GM18867 (cell line): ENCODE data around the gene CENPN.

Experiments used
- ATAC-seq: cut with Tn5 transposase; IDR thresholded peaks from one replicate; pipeline ENCODE4 v1.9.1; 2021; ENCODE audit warnings: mild to moderate bottlenecking, moderate library complexity; ENCODE audit not compliant: unreplicated experiment

The CENPN gene

DNA sequence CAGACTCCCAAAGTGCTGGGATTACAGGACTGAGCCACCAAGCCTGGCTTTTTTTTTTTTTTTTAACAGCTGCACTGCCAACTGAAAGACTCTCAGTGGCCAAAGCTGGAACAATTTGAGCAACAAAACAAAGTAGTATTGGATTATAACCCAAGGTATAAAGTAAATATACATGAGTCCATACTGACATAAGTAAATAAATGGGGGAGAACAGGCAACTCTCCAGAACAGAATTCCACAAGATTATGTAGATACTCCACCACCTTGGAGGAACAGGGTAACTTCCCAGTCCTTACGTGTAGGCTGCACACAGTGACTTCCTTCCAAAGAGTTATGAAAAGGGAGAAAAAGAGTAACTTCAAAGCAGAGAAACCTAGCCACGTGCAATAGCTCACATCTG lies 16.0 kb upstream of the CENPN start:
- no peak for ATAC-seq

DNA sequence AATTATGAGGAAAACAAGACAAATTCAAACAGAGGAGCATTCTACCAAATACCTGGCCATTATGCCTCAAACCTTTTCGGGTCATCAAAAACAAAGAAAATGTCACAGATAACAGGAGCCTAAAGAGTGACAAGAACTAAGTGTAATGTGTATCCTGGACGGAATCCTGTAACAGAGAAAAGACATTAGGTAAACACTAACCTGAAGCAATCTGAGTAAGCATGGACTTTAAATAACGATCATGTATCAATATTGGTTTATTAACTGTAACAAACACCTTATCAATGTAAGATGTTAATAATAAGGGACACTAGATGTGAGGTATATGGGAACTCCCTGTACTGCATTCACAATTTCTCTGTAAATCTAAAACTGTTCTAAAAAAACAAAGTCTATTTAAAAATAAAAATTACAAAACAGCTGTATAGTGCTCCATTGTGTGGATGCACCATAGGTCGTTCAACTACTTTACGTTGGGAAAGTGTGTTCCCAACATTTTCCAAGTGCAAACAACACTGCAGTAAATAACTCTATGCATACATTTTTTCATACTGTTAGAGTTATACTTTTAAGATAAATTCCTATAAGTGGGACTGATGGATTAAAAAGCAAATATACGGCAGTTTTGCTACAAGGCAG lies 15.1 kb upstream of the CENPN start:
- no peak for ATAC-seq

DNA sequence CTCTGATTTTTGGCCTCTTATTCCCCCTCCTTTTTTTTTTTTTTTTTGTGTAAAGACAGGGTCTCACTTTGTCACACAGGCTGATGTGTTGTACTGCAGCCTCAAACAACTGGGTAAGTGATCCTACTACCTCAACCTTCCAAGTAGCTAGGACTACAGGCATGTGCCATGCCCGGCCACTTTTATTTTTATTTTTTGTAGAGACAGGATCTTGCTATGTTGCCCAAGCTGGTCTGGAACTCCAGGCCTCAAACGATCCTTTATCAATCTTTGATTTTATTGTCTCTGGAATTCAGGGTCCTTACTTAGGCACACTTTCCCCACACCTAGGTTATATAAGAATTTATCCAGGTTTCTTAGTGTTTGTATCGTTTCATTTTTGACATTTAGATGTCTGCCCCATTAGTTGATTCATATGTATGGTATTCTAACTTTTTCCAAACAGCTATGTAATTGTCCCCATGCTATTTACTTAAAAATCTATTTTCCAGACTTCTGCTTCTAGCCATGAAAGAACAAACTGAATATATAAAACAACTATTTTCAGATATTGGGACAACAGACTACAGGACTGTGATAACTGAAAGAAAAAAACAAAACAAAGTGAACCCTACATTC lies 14.2 kb upstream of the CENPN start:
- no peak for ATAC-seq

DNA sequence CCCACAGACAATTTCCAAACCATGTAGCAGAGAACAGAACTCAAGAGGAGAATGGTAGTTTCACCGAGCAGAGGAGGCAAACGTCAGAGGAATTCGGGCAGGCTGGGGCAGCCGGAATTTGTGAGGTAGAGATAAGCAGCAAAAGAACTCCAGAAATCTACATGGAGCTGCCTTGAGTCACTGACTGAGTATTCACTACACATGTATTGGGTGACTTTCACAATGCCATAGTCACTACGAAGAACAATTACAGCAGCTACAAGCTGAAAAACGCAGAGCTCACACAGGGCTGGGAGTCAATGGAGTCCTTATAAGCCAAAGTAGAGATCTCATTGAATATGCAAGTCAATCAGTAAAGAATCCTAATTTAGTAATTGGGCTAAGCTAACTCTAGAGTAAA lies 13.7 kb upstream of the CENPN start:
- ATAC-seq: no peak

DNA sequence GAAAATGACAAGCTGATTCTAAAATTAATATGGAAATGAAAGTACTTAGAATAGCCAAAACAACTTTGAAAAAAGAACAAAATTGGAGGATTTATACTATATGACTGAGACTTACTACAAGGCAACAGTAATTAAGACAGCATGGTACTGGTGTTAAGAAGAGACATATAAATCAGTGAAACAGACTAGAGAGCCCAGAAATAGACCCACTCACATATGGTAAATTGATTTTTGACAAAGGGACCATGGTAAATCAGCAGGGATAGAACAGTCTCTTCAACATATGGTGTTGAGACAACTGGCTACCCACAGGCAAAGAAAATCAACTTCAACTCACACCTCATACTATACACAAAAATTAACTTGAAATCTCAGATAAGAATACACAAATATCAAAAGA lies 13.2 kb upstream of the CENPN start:
- ATAC-seq: no peak

DNA sequence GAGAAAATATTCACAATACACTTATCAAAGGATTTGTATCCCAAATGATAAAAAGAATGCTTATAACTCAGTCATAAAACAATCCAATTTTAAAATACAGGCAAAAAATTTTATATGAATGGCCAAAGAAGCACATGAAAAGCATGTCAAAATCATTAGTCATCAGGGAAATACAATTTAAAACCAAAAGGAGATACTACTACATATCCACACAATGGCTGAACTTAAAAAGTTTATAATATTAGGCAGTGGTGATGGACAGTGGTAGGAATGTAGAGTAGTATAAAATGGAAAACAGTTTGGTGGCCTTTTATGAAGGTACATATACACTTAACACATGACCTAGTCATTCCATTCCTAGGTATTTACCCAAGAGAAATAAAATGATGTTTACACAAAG lies 12.6 kb upstream of the CENPN start:
- ATAC-seq: no peak

DNA sequence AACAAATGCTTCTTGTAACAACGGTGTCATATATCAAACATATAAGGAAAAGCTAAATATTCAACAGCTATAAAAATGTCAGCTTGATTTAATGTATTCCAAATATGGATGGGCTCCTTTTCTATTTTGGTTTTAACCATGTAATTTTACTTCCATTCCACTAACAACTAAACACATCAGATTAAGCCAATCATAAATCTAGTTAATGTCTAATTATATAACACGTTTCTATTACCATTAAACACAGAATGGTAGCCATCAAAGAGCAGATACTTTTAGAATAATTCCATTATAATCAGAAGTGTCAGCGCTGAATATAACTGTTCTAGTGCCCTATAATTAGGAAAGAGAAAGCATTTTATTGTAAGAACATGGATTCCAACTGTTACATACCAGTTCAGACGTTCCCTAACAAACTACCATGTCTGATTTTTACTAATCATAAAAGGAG lies 10.3 kb upstream of the CENPN start:
- ATAC-seq: peak; percentile 25

DNA sequence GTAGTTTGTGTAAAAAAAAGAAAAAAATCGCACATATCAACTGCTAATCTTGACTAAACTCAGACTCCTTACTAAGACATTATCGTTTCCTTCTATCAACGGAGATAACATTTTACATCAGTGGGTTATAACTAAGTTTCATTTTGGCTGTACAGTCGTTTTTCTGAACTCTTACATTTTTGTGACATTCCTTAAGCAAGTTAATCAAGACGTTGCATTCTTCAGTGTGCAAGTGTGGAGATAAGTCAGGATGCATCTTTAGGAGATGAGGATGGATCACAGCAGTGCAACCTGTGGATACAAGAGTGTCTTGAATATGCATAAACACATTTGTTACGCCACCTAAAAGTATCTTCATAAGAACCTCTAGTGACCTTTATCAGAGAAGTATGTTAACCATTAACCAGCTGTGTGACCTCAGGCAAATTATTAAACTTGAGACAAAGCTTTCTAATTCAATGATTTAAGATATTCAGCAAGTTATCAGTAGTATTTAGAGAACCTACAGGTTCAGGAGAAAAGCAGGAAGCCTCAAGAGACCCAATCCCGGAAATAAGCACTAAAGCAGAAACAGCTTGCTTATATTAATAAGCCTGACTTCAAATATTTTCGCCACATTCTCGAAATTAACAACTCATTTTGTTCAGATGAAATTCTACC lies 9.7 kb upstream of the CENPN start:
- ATAC-seq: peak; percentile 59

DNA sequence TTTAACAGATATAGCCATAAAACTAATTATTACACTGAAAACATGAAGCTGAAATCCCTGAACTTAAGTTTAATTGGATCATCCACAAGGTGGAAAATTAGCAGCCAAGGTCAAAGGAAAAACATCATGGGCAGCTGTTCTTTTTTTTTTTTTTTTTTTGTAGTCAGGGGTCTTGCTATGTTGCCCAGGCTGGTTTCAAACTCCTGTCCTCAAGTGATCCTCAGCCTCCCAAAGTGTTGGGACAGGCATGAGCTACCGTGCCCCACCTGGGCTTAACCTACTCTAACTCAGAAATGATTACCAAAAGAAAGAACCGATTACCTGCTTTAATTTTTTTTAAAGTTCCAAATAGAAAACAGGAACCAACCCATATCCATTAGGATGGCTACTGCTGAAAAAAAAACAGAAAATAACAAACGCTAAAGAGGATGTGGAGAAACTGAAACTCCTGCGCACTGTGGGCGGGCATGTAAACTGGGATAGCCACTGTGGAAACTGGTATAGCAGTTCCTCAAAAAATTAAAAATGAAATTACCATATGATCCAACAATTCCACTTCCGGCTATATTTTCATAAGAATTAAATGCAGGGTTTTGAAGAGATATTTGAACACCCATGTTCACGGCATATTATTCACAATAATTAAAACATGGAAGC lies 8.9 kb upstream of the CENPN start:
- no peak for ATAC-seq

DNA sequence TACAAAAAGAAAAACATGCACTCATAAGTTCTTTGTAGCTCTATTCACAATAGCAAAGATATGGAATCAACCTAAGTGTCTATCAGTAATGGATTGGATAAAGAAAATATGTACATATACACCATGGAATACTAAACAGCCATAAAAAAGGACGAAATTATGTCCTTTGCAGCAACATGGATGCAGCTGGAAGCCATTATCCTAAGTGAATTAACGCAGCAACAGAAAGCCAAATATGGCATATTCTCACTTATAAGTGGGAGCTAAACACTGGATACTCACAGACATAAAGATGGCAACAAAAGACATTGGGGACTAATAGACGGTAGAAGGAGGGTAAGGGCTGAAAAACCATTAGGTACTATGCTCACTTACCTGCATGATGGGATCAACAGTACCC lies 6.1 kb upstream of the CENPN start:
- ATAC-seq: no peak

DNA sequence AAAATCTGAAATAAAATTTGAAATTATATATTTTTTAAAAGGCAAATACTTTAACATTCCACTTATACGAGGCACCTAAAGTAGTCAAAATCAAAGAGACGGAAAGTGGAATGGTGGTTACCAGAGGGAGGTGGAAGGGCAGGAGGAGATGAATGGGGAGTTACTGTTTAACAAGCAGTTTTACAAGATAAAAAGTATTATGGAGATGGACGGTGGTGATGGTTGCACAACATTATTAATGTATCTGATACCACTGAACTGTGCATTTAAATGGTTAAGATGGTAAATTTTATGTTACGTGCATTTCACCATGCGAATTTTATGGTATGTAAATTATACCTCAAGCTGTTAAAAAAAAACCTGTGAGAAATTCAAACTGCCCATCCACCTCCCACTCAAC lies 5.7 kb upstream of the CENPN start:
- no peak for ATAC-seq

DNA sequence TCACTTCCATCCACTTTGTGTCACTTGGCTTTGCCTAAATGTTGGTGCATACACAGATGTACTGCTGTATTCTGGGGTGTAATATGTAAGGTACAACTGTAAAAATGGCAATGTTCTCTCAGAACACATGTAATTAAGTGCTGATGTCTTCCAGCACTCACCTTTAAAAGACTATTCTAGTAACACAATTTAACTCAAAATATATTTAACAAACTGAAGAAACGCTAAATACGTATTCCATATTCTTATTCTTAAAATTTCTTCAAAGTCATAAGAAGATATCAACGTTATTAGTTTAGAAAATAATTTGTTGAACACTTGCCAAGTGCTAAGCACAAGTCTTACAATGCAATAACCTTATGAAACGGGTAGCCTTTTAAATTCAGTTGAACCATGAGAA lies 4.0 kb upstream of the CENPN start:
- ATAC-seq: no peak

DNA sequence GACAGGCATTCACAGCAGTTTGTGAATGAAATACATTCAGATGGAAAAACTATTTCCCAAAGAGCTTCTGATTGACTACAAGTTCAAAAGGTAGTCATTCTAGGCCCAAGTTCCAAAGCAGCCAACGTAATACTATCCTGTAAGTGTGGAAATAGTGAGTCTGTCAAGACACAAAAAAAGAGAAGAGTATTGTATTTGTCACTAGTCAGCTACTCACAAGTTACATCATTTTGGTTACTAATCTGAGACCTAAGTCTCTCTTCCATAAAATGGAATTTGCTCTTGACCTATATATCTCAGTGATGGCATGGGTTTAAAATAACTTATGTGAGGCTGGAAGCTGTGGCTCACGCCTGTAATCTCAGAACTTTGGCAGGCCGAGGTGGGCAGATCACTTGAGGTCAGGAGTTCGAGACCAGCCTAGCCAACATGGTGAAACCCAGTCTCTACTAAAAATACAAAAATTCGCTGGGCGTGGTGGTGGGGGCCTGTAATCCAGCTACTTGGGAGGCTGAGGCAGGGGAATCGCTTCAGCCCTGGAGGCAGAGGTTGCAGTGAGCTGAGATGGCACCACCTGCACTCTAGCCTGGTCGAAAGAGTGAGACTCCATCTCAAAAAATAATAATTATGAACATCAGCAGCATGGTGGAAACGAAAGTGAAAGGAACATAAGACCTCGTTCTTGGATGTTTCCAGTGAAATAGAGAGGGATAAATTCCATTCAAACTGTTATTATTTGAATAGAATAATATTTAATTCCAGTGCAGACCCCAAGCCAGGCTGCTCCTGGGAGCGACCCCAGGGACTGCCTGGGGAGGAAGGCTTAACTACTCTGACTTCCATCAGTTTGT lies 3.2 kb upstream of the CENPN start:
- no peak for ATAC-seq

DNA sequence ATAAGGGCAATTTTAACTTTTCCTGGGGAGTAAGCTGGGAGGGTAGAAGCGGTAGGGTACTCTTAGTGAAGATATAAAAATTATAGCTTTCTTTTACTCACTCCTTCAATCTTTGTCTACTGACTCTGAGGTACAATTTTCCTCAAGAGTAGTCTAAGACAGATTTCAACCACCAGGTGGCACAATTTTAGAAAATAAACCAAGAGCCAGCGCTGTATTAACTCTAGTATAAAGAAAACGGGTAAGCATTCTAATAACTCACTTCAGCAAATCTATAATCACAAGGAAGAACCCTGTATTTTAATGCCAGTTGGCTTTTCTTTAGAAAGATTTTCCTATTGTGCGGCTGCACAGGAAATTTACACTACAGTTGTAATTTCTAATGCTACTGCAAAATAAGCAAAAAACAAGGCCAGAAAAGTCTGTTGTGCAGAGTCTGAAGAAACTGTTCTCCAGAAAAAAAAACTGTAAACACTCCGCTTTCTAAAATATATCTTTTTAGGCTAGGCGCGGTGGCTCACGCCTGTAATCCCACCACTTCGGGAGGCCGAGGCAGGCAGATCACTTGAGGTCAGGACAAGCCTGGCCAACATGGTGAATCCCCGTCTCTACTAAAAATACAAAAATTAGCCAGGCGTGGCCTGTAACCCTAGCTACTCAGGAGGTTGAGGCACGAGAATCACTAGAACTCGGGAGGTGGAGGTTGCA lies 2.2 kb upstream of the CENPN start:
- ATAC-seq: no peak

DNA sequence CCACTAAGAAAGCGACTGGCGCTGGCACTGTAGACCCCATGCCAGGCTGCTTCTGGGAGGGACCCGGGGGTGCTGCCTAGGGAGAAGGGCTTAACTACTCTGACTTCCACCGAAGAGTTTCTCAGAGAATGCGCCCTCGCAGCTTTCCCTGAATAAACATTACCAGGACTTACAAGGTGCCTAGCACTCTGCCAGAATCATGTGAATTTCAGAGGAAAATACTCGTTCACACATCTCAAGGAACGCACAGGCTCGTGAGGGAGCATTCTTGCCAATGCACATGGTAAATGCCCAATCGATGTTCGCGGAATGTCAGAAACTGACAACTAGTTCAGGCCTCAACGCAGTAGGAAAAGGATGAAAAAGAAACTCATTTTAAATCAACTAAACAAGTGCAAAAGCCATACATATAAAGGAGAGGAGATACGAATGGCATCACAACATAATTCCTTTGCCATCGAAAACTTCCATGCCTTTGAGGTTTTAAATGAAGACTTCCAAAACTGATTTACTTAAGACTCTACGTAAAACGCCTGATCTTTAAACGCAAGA lies 1.3 kb upstream of the CENPN start:
- no peak for ATAC-seq

DNA sequence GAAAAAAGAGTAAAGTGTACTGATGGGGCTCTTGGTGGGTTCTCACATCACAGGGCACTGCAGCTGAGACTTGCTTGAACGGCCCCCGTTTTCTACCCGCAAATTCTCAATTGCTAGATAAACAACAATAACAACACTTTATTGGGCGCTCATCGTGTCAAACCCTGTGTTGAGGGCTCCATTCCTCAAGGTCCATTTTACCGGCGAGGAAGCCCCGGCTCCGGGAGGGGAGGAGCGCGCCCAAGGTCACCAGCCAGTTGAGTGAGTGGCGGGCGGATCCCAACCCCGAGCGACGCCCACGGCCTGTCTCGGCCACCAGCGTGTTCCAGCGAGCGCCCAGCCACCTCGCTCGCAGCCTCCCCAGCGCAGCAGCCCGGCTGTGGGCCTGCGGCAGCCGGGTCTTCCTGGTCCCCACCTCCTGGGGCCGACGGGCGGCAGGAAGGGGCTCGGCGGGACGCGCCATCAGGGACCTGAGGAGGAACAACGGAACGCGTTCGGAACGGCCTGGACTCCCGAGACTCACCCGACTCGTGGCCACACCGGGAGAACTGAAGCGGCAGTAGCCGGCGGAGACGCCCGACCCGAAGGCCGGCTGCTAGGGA lies 702 bp upstream of the CENPN start:
- peak; percentile 37 for ATAC-seq

DNA sequence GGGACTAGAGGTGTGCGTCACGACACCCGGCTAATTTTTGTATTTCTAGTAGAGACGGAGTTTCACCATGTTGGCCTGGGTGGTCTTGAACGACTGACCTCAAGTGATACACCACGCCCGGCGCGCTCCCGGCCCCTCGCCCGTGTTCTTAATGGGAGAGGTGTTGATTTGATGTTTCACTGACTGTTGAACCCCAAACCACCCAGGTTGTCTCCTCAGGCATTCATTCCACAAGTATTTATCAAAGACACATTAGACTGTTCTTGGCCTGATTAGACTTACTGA lies 1.4 kb downstream of the CENPN start:
- no peak for ATAC-seq

DNA sequence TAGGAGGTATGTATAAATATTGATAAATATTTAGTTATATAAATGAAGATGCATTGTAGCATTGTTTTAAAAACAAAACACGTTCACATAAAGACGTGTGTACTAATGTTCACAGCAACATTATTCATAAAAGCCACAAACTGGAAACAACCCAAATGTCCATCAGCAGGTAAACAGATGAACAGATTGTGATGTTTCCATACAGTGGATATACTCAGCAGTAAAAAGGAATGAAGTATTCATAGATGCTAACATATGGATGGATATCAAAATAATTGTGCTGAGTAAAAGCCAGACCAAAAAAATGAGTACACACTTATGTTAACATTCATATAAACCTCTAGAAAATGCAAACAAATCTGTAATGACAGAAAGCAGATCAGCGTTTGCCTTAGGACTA lies 6.0 kb downstream of the CENPN start:
- no peak for ATAC-seq

DNA sequence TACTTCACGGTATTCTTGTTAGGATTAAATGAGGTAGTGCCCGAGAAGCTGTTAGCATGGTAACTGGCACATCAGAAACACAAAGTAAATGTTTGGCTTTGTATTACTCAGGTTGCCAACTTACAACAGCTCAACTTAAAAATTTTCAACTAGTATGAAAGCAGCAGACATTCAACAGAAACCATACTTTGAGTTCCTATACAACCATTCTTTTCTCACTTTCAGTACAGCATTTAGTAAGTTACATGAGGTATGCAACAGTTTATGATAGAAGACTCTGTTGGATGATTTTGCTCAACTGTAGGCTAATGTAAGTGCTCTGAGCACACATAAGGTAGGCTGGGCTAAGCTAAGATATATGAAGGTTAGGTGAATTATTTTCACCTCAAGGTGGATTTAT lies 7.7 kb downstream of the CENPN start:
- ATAC-seq: no peak

DNA sequence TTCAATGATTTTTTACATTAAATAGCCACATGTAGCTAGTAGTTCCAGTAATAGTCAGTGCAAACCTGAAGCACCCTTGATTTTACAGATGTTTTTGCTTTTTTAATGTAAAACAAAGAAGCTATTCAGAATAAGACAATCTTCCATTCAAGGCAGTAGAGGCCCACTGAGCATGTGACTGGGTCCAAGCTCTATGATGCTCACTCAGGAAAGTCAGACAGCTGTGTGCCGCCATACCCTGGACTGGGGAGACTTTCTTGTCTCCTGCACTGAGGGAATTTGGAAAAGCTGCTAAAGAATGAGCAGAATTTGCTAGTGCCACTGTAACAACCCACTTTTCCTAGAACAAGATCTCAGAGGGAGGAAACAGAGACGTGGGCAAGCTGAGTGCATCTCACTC lies 11.5 kb downstream of the CENPN start:
- ATAC-seq: no peak
